AG04450 (cell line): ENCODE data around the gene RPL22L1. TPM values are rescaled to one million over a fixed set of nuclear protein-coding genes. Genes with fewer than 3 reads are reported as not detected.
"Not testable (repeated sequence)": the region's sequence is repeated elsewhere in the genome, so short reads cannot be mapped to it uniquely, and the experiment has no call there.

ENCODE experiments used
- CTCF ChIA-PET: fragments of 300-600, 350-600 bp; formaldehyde crosslinking; extraction: SDS; loops from one replicate; lab custom pipeline; 2022; ENCODE audit warnings: antibody characterized with exemption, inconsistent platforms; lab: Charles Lee
- POLR2A ChIA-PET: fragments of 350-600 bp; formaldehyde crosslinking; extraction: SDS; loops from one replicate; lab custom pipeline; 2021; ENCODE audit warnings: antibody characterized with exemption, inconsistent platforms; lab: Yijun Ruan, JAX
- DNase-seq: peaks from one replicate; pipeline ENCODE4 v3.0.0-alpha.2; 2011; ENCODE audit warnings: low read depth, low spot score
- H3K27ac ChIP-seq: one replicate; pipeline ENCODE4 v1.5.1; 2012; ENCODE audit warnings: low read depth, low read length, control low read depth
- H3K27me3 ChIP-seq: one replicate; pipeline ENCODE4 v1.6.0; 2012; ENCODE audit warnings: low read length; ENCODE audit not compliant: control insufficient read depth, insufficient read depth
- H3K4me3 ChIP-seq: 2 replicates; pipeline ENCODE4 v1.5.1; 2011; ENCODE audit warnings: mild to moderate bottlenecking, low read depth, low read length, control low read depth
- H3K9me3 ChIP-seq: 2 replicates; pipeline ENCODE4 v1.5.1; 2012; ENCODE audit warnings: low read length; ENCODE audit not compliant: control insufficient read depth, insufficient read depth
- polyA plus RNA-seq: library from polyadenylated mRNA; depleted of rRNA; stranded (reverse); fragments of >200 nt; gene quantifications from 2 replicates; pipeline ENCODE4 v1.2.3, GENCODE V29; 2011
- TF ChIP-seq, protein P1 (sequence below): IDR thresholded peaks from 2 replicates; pipeline ENCODE4 v1.5.1; 2011; ENCODE audit warnings: low read depth, low read length, control low read depth, inconsistent platforms

The RPL22L1 gene
- polyA plus RNA-seq, 1 experiment: 171 TPM

- CTCF ChIA-PET: no interaction called here
- no peaks in the 10 kb centered on the region for H3K27me3 ChIP-seq
- POLR2A ChIA-PET: interaction anchor here (1.3 kb wide), 1 partner anchor 13 kb away, joined by 3 read pairs; no protein-coding TSS in a partner anchor
- no peak for DNase-seq
- H3K27ac ChIP-seq: no peak overlapping the region
- no peak overlapping the region for H3K4me3 ChIP-seq
- TF ChIP-seq, protein P1, sequence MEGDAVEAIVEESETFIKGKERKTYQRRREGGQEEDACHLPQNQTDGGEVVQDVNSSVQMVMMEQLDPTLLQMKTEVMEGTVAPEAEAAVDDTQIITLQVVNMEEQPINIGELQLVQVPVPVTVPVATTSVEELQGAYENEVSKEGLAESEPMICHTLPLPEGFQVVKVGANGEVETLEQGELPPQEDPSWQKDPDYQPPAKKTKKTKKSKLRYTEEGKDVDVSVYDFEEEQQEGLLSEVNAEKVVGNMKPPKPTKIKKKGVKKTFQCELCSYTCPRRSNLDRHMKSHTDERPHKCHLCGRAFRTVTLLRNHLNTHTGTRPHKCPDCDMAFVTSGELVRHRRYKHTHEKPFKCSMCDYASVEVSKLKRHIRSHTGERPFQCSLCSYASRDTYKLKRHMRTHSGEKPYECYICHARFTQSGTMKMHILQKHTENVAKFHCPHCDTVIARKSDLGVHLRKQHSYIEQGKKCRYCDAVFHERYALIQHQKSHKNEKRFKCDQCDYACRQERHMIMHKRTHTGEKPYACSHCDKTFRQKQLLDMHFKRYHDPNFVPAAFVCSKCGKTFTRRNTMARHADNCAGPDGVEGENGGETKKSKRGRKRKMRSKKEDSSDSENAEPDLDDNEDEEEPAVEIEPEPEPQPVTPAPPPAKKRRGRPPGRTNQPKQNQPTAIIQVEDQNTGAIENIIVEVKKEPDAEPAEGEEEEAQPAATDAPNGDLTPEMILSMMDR: no peak
- no peaks in the 10 kb centered on the region for H3K9me3 ChIP-seq
Measured at GRCh38 chr3:170896781-170897180, 26.8 kb upstream of the RPL22L1 start.

DNA sequence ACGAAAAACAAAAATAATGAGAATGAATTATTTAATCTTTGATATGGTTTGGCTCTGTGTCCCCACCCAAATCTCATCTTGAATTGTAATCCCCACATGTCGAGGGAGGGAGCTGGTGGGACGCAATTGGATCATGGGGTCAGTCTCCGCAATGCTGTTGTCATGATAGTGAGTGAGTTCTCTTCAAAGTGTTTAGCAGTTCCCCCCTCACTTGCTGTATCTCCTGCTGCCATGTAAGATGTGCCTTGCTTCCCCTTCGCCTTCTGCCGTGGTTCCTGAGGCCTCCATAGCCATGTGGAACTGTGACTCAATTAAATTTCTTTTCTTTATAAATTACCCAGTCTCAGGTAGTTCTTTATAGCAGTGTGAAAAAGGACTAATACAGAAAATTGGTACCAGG, 26.3 kb upstream of the RPL22L1 start:
- CTCF ChIA-PET, POLR2A ChIA-PET, H3K9me3 ChIP-seq, DNase-seq, H3K27ac ChIP-seq, H3K4me3 ChIP-seq, H3K27me3 ChIP-seq: not testable (repeated sequence)

GRCh38 chr3:170893895-170894294, 23.9 kb upstream of the RPL22L1 start:
- H3K9me3 ChIP-seq: no peaks in the 10 kb centered on the region
- H3K27ac ChIP-seq: no peak overlapping the region
- ChIA-PET CTCF (interaction anchor here (1.0 kb wide), 1 partner anchor 480 kb away, joined by 3 read pairs; no protein-coding TSS in a partner anchor), POLR2A (interaction anchor here (0.7 kb wide), 2 partner anchors 24 to 661 kb away, joined by 3 to 4 read pairs; partner anchors contain the start of gene RPL22L1)
- DNase-seq: no peak
- TF ChIP-seq, protein P1: no peak
- H3K4me3 ChIP-seq: no peak overlapping the region
- H3K27me3 ChIP-seq: no peaks in the 10 kb centered on the region

DNA sequence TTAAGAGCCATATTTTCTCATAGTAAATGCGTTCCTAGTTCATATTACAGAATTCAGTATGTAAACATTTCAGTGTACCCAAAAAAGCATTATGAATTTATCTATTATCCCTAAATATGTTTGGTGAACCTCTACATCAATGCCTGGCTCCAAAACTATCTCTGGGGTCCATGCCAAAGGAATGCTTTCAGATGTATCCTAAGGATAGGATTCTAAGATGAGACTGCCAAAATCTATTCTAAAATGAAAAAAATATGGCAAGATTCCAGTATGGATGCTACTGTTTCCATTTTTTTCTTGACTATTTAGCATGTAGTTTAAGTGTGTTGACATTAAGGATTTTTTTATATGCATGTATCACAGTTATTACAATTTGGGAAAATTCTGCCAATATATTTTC, 19.6 kb upstream of the RPL22L1 start:
- H3K27me3 ChIP-seq: no peaks in the 10 kb centered on the region
- ChIA-PET POLR2A (no interaction called here), CTCF (no interaction called here)
- no peak overlapping the region for H3K4me3 ChIP-seq
- no peaks in the 10 kb centered on the region for H3K9me3 ChIP-seq
- no peak for DNase-seq
- TF ChIP-seq, protein P1: no peak
- H3K27ac ChIP-seq: no peak overlapping the region

GRCh38 chr3:170889132-170889531, 19.1 kb upstream of the RPL22L1 start:
- Histone ChIP-seq H3K27me3 (no peaks in the 10 kb centered on the region), H3K9me3 (no peaks in the 10 kb centered on the region), H3K27ac (no peak overlapping the region), H3K4me3 (no peak overlapping the region)
- ChIA-PET CTCF (no interaction called here), POLR2A (interaction anchor here (0.6 kb wide), 1 partner anchor 446 kb away, joined by 5 read pairs; no protein-coding TSS in a partner anchor)
- no peak for DNase-seq
- TF ChIP-seq, protein P1: no peak

DNA sequence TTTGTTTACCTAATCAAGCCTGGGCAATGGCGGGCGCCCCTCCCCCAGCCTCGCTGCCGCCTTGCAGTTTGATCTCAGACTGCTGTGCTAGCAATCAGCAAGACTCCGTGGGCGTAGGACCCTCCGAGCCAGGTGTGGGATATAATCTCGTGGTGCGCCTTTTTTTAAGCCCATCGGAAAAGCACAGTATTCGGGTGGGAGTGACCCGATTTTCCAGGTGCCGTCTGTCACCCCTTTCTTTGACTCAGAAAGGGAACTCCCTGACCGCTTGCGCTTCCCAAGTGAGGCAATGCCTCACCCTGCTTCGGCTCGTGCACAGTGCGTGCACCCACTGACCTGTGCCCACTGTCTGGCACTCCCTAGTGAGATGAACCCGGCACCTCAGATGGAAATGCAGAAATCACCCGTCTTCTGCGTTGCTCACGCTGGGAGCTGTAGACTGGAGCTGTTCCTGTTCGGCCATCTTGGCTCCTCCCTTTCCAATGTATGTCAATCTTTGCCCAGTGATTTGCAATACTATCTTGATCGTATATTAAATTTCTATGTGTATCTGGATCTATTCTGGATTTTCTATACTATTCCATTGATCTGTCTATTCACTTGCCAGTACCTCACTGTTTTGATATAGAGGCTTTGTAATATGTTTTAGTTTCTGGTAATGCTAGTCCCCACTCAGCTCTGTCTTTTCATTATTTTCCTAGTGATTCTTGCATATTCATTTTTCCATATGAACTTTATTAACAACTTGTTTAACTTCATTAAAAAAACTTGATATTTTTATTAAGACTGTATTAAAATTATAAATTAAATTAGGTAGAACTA, 14.3 kb upstream of the RPL22L1 start:
- H3K9me3 ChIP-seq, H3K27me3 ChIP-seq, H3K27ac ChIP-seq, POLR2A ChIA-PET, H3K4me3 ChIP-seq, DNase-seq: not testable (repeated sequence)
- CTCF ChIA-PET: interaction anchor here (1.0 to 1.4 kb wide), 2 partner anchors 9 to 470 kb away, joined by 3 to 6 read pairs; no protein-coding TSS in a partner anchor

DNA sequence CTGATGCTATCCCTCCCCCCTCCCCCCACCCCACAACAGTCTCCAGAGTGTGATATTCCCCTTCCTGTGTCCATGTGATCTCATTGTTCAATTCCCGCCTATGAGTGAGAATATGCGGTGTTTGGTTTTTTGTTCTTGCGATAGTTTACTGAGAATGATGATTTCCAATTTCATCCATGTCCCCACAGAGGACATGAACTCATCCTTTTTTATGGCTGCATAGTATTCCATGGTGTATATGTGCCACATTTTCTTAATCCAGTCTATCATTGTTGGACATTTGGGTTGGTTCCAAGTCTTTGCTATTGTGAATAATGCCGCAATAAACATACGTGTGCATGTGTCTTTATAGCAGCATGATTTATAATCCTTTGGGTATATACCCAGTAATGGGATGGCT, 8.7 kb upstream of the RPL22L1 start:
- CTCF ChIA-PET: not testable (repeated sequence)

GRCh38 chr3:170877311-170877710, 7.3 kb upstream of the RPL22L1 start:
- DNase-seq, CTCF ChIA-PET, H3K27ac ChIP-seq, H3K4me3 ChIP-seq, H3K27me3 ChIP-seq, H3K9me3 ChIP-seq, POLR2A ChIA-PET: not testable (repeated sequence)

More for the DNA sequence above, 8.7 kb upstream of the RPL22L1 start:
- H3K27ac ChIP-seq, POLR2A ChIA-PET, H3K27me3 ChIP-seq, H3K9me3 ChIP-seq, H3K4me3 ChIP-seq, DNase-seq: not testable (repeated sequence)
